HG02981 (cell line): Measurements from ENCODE around the gene PPP1R18.

Source experiments
- ATAC-seq: cut with Tn5 transposase; IDR thresholded peaks from one replicate; pipeline ENCODE4 v1.9.1; 2021; ENCODE audit warnings: mild to moderate bottlenecking, moderate library complexity; ENCODE audit not compliant: unreplicated experiment

The PPP1R18 gene

DNA sequence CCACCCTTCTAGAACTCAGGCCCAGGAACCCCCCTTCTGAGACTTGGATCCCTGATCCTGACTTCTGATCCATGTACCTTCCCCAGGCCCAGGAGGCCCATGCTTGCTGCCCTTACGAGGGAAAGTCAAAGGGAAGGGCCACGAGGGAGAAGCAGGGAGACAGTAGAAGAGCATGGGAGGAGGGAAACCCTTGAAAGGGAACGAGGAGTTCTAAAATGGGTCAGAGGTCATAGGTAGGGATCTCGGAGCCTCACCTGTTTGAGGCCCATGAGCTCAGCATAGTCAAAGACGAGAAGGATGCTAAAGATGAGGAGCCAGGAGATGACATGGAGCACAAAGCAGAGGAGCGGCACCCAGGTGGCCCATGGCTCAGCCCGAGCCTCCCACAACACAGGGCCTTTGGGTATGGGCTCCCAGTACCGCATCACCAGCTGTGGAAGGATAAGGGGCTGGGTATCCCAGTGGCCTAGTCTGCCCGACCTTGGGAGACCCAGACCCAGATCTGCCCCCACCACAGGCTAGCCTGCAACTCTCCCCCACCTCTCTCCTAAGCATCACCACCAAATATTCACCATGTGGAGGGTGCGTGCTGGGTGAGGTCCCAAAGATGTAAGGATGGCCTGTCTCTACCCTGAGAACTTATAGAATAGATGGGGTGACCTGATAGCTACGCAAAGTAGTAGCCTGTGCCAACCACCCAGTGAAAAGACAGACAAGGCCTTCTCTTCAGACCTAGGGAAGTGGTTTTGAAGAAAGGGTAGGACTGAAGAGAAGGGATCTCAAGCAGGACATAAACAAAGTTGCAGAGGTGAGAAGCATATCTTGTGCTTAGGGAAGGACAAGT is 2.8 kb upstream of the PPP1R18 start:
- ATAC-seq: no peak

DNA sequence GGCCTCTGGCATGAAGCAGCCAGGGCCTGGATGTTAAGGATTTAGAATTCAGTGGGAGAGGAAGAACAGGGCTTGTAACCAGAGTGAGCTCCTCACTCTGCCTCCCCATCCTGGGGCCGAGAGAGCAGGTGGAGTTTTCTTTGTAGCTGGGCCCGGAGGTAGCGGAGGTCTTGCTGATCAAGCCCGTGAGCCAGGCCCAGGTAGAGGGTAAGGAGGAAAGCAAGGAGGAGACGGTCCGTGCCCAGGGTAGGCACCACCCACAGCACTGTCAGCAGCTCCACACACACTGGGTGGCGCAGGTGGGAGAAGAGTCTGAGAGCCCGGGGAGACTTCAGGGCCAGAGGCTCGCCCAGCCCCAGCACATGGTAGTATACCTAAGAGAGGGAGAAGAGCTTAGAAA is 2.1 kb upstream of the PPP1R18 start:
- no peak for ATAC-seq

DNA sequence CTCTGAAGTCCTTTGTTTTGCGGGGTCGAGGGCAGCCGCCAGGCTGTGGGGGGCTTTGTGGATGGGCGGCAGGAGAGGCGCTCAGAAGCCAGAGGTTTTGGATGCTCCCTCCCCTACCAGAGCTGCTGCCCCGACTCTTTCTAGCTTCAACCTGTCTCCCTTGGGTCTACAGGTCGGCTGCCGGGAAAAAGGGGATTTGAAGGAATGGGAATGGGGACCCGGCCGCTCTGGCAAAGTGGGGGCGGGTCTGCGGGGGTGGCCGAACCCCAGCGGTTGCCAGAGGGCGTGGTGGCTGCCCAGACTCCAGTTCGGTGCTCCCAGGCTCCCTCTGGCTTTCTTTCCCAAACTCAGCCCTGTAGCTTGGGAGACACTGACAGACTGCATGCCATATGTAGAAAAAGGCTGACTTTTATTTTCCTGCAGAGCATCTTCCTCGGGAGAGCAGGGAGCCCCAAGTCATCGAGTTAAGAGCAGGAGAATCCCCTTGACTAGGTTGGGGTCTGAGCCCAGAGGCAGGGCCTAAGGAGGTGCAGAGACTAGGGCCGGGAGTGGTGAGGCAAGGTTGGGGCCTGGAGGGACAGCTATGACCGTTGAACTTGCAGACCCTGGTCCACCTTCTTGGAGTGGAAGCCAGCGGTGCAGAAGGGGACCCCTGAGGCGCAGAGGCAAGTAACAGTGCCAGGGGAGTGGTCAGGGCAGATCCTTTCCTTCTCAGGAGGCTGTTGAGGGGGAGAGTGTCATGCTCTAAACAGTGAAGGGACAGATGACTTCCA is 1.4 kb upstream of the PPP1R18 start:
- ATAC-seq: no peak

DNA sequence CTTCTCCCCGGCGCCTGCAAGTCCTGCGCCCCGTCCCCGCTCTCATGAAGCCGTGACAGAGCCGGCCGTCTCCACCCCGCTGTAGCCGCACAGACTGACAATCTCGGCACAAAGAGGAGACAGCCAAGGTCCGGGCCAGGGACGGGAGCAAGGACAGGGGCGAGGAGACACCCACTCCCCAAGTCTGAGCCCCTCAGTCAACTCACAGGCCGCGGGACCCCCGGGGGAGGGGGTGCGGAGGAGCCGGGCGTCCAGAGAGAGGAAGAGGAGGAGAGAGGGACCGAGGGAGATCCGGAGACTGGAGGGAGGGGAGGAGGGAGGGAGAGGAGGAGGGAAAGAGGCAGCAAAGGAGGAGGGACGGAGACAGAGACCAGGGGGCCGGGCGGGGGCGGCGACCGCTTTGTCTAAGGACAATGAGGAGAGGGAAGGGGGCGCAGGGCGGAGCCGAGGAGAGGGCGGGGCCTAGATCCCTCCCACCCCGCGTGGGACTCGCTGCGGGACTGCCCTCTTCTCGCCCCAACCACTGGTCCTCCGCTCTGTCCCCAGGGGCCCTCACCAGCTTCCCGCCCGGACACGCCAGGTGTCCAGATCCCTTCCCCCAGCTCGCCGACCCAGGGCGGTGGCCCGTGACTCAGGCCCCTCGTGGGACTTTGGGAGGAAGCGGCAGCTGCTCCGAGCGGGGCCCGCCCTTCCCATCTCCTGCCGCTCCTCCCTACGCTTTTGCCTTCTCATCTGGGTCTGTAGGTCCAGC is 638 bp upstream of the PPP1R18 start:
- peak; percentile 42 for ATAC-seq

DNA sequence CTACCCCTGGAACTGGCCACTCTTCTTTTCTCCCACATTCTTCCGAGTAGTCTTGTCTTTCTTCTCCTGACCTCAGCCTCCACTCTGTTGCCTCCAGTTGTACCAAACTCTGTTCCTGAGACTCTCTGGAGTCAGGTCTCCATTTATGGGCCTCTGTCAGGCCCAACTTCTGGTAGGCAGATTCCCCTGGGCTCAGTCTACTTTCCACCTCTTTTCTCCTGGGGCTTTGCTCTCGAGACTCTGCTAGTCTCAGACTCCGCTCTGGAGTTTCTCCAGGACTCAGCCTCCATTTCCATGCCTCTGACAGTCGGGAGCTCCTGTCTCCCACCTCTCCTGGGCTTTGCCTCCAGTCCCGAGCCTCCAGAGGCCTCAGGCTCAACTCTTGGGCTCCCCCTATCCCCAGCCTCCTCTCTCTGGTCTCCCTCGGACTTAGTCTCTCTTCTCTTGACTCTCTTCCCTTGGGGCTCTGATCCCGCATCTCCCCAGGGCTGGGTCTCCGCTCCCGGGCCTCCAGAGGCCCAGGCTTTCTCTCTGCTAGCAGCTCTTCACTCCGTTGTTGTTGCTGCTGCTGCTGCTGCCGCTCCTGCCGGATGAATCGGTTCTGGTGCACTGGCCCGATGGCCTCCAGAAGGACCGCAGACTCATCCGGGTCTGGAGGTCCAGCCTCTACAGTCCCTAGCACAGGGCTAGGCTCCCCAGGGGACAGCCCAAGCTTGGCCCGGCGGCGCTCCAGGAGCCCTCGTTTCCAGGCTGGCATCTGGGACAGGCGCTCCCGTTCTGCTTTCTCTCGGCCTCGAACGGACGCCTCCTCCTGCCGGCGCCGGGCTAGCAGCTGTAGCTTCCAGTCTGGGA is 1.1 kb downstream of the PPP1R18 start:
- ATAC-seq: no peak

DNA sequence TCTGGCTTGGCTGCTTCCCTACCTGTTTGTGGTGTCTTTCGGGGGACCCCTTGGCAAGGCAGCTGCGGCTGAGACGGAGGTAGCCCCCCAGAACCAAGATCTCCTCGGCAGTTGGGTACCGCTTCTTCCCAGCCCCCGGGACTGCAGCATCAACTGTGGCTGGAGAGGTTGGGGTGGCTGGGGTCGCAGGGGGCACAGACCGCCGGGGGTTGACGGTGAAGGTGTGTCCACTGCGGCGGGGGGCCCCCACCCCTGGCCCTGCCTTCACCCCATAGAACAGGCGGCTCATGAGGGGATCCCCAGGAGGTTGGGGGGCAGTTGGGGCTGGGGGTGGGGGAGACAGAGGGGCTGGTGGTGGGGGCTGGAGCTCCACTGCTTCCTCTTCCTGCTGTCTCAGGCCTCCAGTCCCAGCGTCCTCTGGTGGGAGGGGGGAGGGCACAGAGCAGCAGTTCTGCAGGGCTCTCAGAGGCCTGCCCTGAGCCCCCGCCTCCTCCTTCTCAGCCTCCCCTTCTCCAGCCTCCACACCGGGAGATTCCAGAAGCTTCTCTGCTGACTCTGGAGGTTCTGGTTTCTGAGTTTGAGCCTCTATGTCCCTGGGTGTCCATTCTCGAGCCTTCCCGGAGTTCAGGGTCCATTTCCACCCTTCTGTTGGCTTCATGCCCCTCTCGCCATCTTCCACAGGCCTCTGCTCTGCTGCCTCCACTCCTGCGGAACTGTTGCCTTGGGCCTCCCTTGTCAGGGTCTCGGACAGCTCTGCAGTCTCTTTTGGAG is 1.9 kb downstream of the PPP1R18 start:
- no peak for ATAC-seq

DNA sequence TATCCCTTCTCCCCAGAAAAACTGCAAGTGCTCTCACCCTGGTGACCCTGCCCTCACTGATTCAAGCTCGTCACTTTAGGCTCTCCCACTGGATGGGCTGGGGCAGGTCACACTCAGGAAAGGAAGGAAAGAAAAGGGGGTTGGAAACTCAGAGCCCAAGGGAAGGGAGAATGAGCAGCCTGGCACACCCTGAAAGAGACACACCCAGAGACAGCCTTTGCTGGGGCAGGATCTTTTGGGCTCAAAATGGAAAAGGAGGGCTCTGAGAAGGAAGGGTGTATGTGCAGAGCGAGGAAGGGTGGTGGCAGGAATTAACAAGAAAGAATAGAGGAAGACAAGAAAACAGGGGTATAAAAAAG is 2.5 kb downstream of the PPP1R18 start:
- ATAC-seq: no peak

DNA sequence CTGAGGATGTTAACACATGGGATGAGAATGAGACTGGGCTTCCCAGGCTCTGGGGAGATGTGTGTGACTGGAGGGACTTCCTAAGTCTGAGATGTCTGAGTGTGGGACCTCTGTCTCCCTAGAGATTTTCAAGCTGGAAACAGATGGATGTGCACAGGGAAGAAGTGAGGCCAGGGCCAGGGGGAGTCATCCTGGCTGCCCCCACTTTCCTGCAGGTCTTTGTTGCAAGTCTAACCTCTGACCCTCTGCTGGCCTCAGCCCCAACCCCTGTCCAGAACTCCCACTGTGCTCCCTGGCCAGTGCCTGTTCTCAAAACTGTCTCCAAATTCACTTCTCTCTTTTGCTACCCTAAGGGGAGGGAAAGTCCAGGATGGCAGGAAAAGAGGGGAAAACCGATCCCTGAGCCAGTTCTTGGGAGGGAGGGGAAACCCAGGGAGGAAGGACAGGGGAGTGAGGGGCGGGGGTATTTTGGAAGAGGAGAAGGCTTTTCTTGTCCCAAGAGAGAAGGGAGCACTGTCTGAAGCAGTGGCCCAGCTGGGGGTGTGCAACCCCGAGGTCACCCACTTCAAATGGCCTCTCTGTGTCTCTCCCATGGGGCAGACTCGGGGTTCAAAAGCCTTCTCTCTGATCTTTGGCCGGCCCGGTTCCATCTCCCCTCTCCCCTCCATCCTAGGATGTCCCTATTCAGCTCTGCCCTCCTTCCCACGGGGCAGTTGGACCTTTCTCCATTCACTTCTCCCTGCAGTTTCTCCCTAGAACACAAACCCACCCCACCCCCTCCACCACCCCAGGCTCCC is 3.1 kb downstream of the PPP1R18 start:
- ATAC-seq: no peak

DNA sequence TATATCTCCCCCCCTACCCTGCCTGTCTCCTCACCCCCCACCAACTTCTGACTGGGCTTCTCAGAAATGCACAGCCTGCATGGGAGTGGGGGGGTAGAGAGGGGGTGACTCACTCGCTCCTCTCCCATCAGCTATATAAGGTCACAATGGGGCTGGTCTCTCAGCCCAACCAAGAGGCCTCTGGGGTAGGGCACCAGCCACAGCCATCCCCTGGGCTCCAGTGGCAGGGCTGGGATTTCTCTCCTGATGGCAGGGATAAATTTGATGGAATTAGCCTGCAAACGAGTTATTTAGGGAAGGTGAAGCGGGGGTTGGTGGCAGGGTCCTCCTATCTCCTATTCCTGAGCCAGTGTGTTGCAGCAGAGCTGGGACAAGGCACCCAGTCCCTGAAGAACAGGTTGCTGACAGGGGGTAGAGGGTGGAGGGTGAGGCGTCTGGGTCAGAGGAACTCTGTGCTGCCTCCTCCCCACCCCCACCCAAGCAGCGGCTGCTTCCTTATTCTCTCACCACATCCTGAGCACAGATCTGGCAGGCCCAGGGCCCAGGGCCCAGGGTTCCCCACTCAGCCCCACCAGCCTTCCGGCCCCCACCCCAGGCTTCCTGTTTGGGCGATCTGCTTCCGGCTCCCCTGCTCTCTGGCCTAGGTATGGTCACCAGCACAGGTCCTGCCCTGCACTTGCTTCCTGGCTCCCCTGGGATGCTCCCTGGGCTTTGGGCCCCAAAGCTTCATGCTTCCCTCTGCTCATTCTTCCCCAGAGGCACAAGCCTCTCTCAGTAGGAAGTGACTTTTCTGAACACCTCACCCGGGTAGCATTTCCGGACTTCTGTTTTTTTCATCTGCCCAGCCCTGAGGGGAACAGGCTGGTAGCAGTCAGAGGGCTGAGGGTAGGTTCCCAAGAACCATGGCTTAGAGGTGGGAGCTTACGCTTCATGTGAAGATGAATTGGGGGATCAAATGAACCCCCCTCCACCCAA is 4.0 kb downstream of the PPP1R18 start:
- ATAC-seq: peak; percentile 33

DNA sequence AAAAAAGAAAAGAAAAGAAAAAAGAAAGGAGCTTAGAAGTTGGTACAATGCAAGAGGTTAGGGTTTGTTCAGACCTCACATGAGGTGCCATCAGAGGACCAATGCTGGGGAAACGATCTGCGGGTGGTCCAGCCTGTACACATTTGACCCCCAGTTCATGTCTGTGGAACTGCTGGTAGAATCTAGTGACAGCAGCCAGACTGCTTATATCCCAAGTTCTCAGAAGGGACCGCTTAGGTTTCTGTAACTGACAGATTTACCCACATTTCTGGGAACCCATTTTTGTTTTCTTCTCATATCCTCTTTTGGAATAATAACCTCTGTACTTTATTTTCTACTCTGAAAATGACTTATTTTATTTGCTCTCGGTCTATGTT is 4.7 kb downstream of the PPP1R18 start:
- no peak for ATAC-seq

DNA sequence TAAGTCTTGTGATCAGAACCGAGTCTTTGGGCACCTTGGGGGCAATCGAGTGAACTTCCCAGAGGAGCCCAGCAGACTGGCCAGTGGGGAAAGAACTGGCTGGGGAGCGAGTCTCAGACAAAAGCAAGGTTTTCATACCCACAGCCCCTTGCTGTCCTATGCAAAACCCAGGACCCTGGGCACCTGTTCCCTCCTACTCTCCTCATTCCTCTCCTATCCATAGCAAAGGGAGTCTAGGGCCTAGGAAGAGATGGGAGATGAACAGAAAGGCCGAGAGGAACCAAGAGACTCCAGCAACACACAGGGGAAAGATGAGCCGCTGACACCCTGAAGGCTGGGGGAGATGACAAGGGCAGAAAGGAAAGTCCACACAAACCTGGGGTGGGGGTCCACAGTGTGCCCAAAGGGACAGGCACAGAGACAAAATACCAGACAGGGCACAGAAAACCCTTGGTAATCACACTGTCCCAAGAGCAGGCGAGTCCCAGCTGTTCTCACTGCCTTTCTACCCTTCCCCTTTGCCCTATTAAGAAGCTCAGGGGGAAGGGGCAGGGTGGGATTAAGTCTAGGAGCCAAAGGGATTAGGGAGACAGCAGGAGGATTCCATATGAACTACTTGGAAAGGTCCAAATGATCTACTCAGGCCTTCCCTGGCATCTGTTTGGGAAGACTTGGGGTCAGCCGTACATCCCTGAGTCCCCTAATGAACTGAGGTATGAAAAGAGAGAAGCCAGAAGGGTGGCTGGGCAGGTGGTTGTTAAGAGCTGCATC is 6.5 kb downstream of the PPP1R18 start:
- no peak for ATAC-seq

DNA sequence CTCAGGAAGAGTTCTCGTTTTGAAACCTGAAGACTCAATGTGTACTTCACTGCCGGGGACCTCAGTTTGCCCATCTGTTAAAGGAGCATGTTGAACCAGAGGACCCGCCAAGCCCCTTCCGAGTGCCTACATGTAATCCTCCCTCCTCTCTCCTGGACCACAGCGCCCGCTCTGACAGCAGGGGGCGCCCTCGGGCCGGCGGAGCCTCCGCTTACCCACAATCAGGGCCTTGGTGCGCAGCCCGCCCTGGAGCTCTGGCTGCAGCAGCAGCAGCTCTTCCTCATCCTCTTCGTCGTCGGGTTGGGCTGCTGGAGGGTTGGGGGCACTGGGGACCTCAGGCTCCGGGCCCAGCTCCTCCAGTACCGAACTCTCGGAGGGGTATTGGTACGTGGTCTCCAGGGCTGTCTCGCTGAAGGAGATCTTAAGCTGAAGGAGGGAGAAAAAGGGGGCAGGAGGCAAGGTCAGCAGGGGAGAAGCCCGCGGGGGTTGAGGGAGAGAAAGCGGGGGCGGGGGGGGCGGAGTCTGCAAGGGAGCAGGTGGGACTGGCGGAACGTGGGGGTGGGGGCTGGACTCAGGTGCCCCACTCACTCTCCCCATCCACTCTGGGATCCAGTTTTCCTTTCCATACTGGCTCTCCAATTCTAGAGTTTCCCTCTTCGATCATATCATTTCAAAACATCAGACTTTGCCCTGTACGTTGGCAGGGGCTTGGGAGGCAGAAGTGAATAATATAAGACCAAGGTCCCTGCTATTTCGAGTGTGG is 7.3 kb downstream of the PPP1R18 start:
- no peak for ATAC-seq

DNA sequence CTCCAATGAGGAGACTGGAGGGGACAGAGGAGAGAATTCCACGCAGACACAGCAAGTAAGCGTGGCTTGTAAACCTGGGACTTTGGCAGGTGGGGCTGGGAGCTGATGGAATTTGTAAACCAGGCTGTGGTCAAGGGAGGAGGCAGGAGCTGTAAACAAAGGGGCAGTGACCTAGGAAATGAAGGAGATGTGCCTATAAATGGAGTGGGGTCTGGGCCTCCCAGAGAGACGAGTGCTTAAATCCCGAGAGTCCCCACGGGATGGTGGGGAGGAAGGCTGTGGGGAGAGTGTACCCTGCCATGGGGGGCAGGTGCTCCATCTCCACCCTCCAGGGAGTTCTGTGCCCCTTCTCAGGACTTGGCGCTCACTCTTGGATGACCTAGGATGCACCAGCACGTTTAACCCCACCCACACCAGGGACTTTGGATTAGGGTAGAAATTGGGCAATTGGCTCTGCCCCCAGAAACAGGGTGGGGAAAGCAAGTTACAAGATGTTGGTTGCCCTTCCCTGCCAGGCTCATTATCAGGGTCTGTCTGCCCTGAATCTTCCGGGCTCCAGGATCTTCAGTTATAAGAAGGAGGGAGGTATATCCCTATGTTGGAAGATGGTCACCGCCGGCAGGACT is 9.7 kb downstream of the PPP1R18 start:
- no peak for ATAC-seq

DNA sequence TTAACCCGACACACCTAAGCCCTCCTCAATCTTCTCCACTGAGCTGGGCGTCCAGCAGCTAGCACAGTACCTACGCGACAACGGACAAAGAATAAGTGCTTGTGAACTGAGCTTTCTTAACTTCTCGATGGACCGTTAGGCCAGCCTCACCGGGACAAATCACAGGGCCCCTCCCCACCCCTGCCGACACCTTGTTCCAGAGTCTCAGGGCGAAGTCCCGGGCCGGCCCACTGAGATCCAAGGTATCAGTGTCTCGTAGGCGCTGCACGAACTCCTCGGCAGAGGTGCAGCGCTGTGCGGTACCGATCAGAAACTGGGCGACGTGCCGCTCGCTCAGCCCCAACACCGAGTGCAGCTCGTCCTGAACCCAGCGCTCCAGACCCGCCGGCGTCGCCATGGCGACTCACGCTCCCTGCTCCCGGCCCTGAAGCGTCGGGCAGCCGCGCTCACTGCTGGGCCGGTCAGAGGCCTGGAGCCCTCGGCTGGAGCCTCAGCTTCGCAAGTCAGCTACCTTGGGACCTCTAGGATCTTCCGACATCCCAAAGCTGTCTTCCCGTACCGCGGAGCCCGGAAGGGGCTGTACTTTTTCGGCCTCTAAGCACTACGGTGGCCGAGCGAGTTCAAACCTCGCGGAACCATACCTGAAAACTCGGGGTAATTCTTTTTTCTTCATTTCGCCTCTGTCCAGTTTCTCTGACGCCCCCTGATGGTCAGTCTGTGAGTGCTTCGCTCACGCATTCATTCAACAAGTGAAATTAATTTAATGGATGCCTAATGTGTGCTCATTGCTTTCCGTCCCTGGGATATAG is 13.8 kb downstream of the PPP1R18 start, which contains the start of gene DHX16:
TSS of gene DHX16 (minus strand) at position 562 of the 809 bp plus-strand sequence. CDS start at position 397, 165 bp downstream.
- peak; percentile 69 for ATAC-seq
